Measurements from ENCODE around the gene PCSK7.
"Not testable (repeated sequence)": the region's sequence is repeated elsewhere in the genome, so short reads cannot be mapped to it uniquely, and the experiment has no call there.

The PCSK7 gene

GRCh38 chr11:117185736-117186430 is 46.0 kb downstream of the PCSK7 start:
- no peak for ATAC-seq (replicated peaks)
- Mint-ChIP-seq H3K27me3 (no peaks in the 10 kb centered on the region), H3K27ac (peak overlapping the region; percentile 23 to 54), H3K4me3 (no peak overlapping the region), H3K9me3 (no peaks in the 10 kb centered on the region), H3K4me1 (ENCODE audit: low read depth in 2 of 2) (peaks cover 5 to 9% of the 10 kb centered on the region in 2 donors), H3K36me3 (ENCODE audit: insufficient read depth) (peaks cover 25% of the 10 kb centered on the region)
- no peak for DNase-seq

DNA sequence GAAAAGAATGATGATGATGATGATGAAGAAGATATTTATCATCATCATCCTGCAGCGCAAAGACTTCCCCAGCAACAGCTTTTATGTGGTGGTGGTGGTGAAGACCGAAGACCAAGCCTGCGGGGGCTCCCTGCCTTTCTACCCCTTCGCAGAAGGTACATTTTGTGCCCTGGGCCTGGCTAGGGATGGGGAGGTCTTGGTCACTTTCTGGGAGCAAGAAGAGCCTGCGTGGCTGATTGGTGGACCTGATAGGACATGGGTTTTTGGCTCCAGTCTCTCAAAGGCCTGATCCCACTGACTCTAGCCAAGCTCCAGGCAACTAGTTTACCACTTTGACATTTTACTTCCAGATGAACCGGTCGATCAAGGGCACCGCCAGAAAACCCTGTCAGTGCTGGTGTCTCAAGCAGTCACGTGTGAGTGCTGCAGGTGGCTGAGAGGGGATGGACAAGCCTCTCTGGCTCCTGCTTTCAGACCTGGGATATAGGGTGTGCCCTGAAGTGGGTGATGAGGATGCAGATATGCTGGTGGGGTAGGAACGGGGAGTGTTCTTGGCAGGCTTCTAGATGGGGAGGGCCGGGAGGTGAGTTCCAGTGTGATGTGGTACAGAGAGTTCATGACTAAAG is 48.0 kb downstream of the PCSK7 start:
- Mint-ChIP-seq H3K27me3 (no peaks in the 10 kb centered on the region), H3K27ac (peak overlapping the region in 1 of 2 donors; percentile 23), H3K4me3 (no peak overlapping the region), H3K36me3 (ENCODE audit: insufficient read depth) (peaks cover 34% of the 10 kb centered on the region), H3K4me1 (ENCODE audit: low read depth in 2 of 2) (peaks cover 19% of the 10 kb centered on the region in 2 donors), H3K9me3 (no peaks in the 10 kb centered on the region)
- no peak for ATAC-seq (replicated peaks)
- no peak for DNase-seq

DNA sequence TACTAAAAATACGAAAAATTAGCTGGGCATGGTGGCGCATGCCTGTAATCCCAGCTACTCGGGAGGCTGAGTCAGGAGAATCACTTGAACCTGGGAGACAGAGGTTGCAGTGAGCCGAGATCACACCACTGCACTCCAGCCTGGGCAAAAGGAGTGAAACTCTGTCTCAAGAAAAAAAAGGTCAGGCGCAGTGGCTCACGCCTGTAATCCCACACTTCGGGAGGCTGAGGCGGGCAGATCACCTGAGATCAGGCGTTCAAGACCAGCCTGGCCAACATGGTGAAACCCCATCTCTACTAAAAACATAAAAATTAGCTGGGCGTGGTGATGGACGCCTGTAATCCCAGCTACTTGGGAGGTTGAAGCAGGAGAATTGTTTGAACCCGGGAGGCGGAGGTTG is 48.7 kb downstream of the PCSK7 start:
- H3K4me3 Mint-ChIP-seq; DNase-seq; H3K9me3 Mint-ChIP-seq; ATAC-seq (replicated peaks); H3K27me3 Mint-ChIP-seq: not testable (repeated sequence)
- Mint-ChIP-seq H3K27ac (peak overlapping the region in 1 of 2 donors; percentile 38), H3K4me1 (ENCODE audit: low read depth in 2 of 2) (peaks cover 21 to 22% of the 10 kb centered on the region in 2 donors), H3K36me3 (ENCODE audit: insufficient read depth) (peaks cover 32% of the 10 kb centered on the region)

DNA sequence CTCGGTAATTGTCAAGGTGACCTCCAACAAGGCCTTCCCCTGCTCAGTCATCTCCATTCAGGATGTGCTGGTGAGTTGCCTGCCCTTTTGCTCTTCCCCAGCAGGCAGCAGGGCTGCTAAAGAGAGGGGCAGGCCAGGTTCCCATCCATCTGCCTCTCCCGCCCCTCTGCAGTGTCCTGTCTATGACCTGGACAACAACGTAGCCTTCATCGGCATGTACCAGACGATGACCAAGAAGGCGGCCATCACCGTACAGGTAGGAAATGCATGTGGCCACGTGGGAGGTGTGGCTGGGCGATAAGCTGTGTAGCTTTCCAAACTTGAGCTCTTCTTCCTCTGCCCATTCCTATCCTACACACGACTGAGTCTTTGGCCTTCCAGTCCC is 49.3 kb downstream of the PCSK7 start:
- Mint-ChIP-seq H3K27me3 (no peaks in the 10 kb centered on the region), H3K4me3 (no peak overlapping the region), H3K9me3 (no peaks in the 10 kb centered on the region), H3K36me3 (ENCODE audit: insufficient read depth) (peaks cover 34% of the 10 kb centered on the region), H3K4me1 (ENCODE audit: low read depth in 2 of 2) (peaks cover 24 to 28% of the 10 kb centered on the region in 2 donors), H3K27ac (peak overlapping the region in 1 of 2 donors; percentile 38)
- no peak for ATAC-seq (replicated peaks)
- DNase-seq: no peak

- Mint-ChIP-seq H3K4me3 (no peak overlapping the region), H3K36me3 (ENCODE audit: insufficient read depth) (peaks cover 34% of the 10 kb centered on the region), H3K4me1 (ENCODE audit: low read depth in 2 of 2) (peaks cover 22 to 28% of the 10 kb centered on the region in 2 donors), H3K27me3 (no peaks in the 10 kb centered on the region), H3K27ac (peak overlapping the region in 1 of 2 donors; percentile 93), H3K9me3 (no peaks in the 10 kb centered on the region)
- DNase-seq (no peak), ATAC-seq (replicated peaks) (no peak)
Measured at GRCh38 chr11:117181586-117182550, 50.0 kb downstream of the PCSK7 start.

DNA sequence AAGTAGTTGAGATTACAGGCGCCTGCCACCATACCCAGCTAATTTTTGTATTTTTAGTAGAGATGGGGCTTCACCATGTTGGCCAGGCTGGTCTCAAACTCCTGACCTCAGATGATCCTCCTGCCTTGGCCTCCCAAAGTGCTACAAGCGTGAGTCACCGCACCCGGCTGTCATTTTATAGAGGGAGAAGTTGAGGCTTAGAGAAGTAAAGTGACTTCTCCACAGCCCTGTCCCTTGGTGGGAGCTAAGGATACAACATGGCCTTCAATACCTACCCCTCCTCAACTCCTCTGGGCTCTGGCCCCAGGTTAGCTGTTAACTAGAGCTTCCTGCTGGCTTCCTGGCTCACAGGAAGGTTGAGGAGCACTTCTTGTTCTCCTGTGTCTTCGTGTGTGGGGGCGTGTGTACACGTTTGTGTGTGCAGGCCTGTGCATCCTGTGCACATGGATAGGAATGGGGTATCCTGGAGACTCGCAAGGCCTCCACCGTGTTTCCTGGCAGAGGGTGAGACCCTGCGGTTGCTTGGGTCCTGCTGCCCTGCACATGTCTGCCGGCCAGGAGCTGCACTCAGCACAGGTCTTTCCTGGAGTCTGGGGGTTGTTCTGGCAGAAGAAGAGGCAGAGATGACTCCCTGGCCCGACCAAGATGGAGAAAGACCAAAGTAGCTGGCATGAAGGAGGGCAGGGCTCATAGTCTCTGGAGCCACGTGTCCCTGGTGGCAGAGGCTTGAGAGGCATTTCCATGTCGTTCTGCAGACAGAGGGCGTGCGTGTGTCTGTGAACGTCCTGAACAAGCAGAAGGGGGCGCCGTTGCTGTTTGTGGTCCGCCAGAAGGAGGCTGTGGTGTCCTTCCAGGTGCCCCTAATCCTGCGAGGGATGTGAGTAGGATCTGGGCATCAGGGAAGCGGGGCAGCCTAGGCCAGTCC is 51.0 kb downstream of the PCSK7 start:
- Mint-ChIP-seq H3K27me3 (no peaks in the 10 kb centered on the region), H3K36me3 (ENCODE audit: insufficient read depth) (peaks cover 34% of the 10 kb centered on the region), H3K9me3 (no peaks in the 10 kb centered on the region), H3K27ac (peak overlapping the region in 1 of 2 donors; percentile 93), H3K4me1 (ENCODE audit: low read depth in 2 of 2) (peaks cover 22 to 28% of the 10 kb centered on the region in 2 donors), H3K4me3 (peak overlapping the region; percentile 89 to 91)
- peak; percentile 39 for ATAC-seq (replicated peaks)
- peak; percentile 43 to 53 (median 53) for DNase-seq

DNA sequence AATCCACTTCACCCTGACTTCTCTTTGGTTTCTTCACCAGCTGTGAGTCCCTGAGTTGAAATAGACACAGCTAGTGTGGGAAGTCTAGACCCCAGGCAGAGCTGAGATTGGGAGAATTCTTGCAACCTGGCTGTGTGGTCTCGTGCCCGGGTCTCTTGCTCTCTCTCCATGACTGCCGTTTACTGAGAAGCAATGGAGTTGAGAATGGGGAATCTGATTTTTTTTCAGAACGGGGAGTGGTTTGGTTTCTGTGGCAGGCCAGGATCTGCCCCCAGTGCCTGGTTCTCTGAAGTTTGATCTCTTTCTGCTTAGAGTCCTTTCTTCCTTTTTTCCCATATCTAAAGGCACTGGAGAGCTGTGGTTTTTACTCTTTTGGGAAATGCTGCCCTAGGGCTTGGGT is 51.9 kb downstream of the PCSK7 start:
- peaks cover 22 to 28% of the 10 kb centered on the region in 2 donors for H3K4me1 Mint-ChIP-seq (ENCODE audit: low read depth in 2 of 2)
- H3K9me3 Mint-ChIP-seq: no peaks in the 10 kb centered on the region
- DNase-seq: no peak

DNA sequence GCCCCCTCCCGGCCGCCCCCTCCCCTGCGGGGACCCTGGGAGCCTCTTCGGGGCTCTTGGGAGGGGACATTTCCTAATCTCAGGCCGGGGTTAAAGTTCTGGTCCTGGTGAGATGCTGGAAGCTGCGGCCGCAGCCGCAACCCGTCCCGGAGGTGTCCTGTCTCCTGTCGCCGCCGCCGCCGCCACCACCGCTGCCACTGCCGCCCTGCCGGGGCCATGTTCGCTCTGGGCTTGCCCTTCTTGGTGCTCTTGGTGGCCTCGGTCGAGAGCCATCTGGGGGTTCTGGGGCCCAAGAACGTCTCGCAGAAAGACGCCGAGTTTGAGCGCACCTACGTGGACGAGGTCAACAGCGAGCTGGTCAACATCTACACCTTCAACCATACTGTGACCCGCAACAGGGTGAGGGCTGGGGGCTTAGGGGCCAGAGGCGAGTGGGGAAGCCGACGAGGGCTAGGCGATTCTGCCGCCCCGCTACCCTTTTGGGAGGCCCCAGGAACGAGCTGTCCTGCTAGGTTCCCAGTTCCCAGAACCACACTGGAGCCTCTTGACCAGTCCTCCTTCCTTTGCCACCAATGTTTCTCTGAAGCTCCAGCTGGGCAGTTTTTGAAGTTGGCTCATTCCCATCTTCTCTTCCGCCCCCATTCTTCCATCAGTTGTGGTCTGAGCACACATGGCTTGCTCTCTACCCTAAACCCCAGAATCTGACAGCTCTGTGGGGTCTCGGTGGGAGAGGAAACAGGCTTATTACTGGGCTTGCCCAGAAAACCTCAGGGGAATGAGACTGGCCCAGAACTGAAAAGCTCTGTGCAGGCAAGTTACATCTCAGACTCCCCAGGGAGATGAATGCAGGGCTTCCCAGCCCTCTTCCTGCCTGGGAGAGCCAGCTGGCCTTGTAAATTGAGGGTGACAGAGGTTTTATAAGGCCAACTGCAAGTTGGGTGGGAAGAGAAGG is 52.5 kb downstream of the PCSK7 start:
- H3K27ac Mint-ChIP-seq: peak overlapping the region; percentile 92 to 93
- peak; percentile 51 to 60 (median 55) for DNase-seq
- H3K36me3 Mint-ChIP-seq (ENCODE audit: insufficient read depth): peaks cover 25% of the 10 kb centered on the region
- H3K27me3 Mint-ChIP-seq: no peaks in the 10 kb centered on the region
- peak overlapping the region; percentile 89 to 91 for H3K4me3 Mint-ChIP-seq
- H3K4me1 Mint-ChIP-seq (ENCODE audit: low read depth in 2 of 2): peaks cover 22 to 28% of the 10 kb centered on the region in 2 donors
- H3K9me3 Mint-ChIP-seq: no peaks in the 10 kb centered on the region
- peak; percentile 67 for ATAC-seq (replicated peaks)

More for the DNA sequence above, 51.9 kb downstream of the PCSK7 start:
- H3K27me3 Mint-ChIP-seq: no peaks in the 10 kb centered on the region
- peak overlapping the region; percentile 89 to 91 for H3K4me3 Mint-ChIP-seq
- peak overlapping the region; percentile 92 to 93 for H3K27ac Mint-ChIP-seq
- no peak for ATAC-seq (replicated peaks)
- H3K36me3 Mint-ChIP-seq (ENCODE audit: insufficient read depth): peaks cover 30% of the 10 kb centered on the region

- Mint-ChIP-seq H3K4me1 (ENCODE audit: low read depth in 2 of 2) (peaks cover 23 to 30% of the 10 kb centered on the region in 2 donors), H3K36me3 (ENCODE audit: insufficient read depth) (peaks cover 22% of the 10 kb centered on the region), H3K27ac (peak within 1 kb of the TSS; percentile 92 to 93), H3K9me3 (no peaks in the 10 kb centered on the region), H3K4me3 (peak within 1 kb of the TSS; percentile 89 to 91), H3K27me3 (no peaks in the 10 kb centered on the region)
- DNase-seq: peak; percentile 82
- ATAC-seq (replicated peaks): peak; percentile 92
Measured at GRCh38 chr11:117178210-117179034, 53.5 kb downstream of the PCSK7 start, which contains the start of gene SIDT2. Gene SIDT2 (plus strand): TSS chr11:117178743. CDS start chr11:117179264, 521 bp downstream.

GRCh38 chr11:117177534-117178209 is 54.2 kb downstream of the PCSK7 start:
- peak overlapping the region; percentile 89 to 91 for H3K4me3 Mint-ChIP-seq
- peak overlapping the region; percentile 92 to 93 for H3K27ac Mint-ChIP-seq
- no peaks in the 10 kb centered on the region for H3K27me3 Mint-ChIP-seq
- peaks cover 24 to 31% of the 10 kb centered on the region in 2 donors for H3K4me1 Mint-ChIP-seq (ENCODE audit: low read depth in 2 of 2)
- H3K36me3 Mint-ChIP-seq (ENCODE audit: insufficient read depth): peaks cover 25% of the 10 kb centered on the region
- H3K9me3 Mint-ChIP-seq: no peaks in the 10 kb centered on the region
- no peak for DNase-seq
- ATAC-seq (replicated peaks): no peak

All from effector memory CD8-positive, alpha-beta T cell (primary cell).